ENCODE data around the gene PIEZO2.

GRCh38 chr18:10977042-10977441 lies 172.3 kb downstream of the PIEZO2 start:
- TF ChIP-seq, protein P1, sequence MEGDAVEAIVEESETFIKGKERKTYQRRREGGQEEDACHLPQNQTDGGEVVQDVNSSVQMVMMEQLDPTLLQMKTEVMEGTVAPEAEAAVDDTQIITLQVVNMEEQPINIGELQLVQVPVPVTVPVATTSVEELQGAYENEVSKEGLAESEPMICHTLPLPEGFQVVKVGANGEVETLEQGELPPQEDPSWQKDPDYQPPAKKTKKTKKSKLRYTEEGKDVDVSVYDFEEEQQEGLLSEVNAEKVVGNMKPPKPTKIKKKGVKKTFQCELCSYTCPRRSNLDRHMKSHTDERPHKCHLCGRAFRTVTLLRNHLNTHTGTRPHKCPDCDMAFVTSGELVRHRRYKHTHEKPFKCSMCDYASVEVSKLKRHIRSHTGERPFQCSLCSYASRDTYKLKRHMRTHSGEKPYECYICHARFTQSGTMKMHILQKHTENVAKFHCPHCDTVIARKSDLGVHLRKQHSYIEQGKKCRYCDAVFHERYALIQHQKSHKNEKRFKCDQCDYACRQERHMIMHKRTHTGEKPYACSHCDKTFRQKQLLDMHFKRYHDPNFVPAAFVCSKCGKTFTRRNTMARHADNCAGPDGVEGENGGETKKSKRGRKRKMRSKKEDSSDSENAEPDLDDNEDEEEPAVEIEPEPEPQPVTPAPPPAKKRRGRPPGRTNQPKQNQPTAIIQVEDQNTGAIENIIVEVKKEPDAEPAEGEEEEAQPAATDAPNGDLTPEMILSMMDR (IDR thresholded peaks at IDR 0.05) = no peak
- no peak for TF ChIP-seq POLR2A (IDR thresholded peaks at IDR 0.05)

Data from esophagus squamous epithelium (tissue), 4 donors.